ENCODE measurements around the gene CRAMP1.

- no peak for TF ChIP-seq YY1 (tag by site-specific recombination; IDR thresholded peaks at IDR 0.05)
- no peak for TF ChIP-seq PATZ1 (tag by site-specific recombination; IDR thresholded peaks at IDR 0.05)
- TF ChIP-seq ZNF677 (tag by site-specific recombination; IDR thresholded peaks at IDR 0.05), result no peak
- no peak for TF ChIP-seq ZNF433 (tag by site-specific recombination; IDR thresholded peaks at IDR 0.05; ENCODE audit: low read depth)
- no peak for TF ChIP-seq ZNF16 (tag by site-specific recombination; IDR thresholded peaks at IDR 0.05; ENCODE audit: low read depth)
- no peak for TF ChIP-seq ZNF155 (tag by site-specific recombination; IDR thresholded peaks at IDR 0.05)
- no peak for TF ChIP-seq ZNF18 (tag by site-specific recombination; IDR thresholded peaks at IDR 0.05)
- no peak for TF ChIP-seq TCF7L2 (IDR thresholded peaks at IDR 0.05; ENCODE audit: borderline replicate concordance, low read depth, low read length)
- no peak for TF ChIP-seq CTCF (tag by site-specific recombination; IDR thresholded peaks at IDR 0.05)
- no peak for TF ChIP-seq KLF1 (tag by site-specific recombination; IDR thresholded peaks at IDR 0.05)
- no peak for TF ChIP-seq ZEB2 (tag by site-specific recombination; IDR thresholded peaks at IDR 0.05)
Observed at GRCh38 chr16:1641261-1641660, 29.1 kb downstream of the CRAMP1 start.
